HG03565 (cell line): Measurements from ENCODE around the gene CCL1.

Source experiments
- ATAC-seq: cut with Tn5 transposase; IDR thresholded peaks from one replicate; pipeline ENCODE4 v1.9.1; 2021; ENCODE audit warnings: mild to moderate bottlenecking, moderate library complexity; ENCODE audit not compliant: unreplicated experiment

CCL1 gene

DNA sequence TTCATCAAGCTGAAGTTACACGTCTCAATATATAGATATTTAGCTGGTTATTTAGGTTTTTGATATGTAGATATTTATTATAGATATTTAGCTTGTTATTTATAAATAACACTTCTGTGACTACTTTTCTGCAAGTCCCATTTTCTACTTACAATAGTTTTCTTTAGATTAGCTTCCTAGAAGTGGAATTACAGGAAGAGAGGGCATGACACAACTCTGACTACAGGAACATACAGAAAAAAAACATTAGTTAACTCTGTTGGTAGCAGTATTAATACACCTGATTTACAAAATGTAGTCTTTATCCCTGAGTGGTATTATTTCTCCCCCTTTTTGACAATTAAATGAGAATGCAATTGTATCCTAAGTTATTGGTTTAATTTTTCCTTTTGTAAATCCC, 21.2 kb upstream of the CCL1 start:
- no peak for ATAC-seq

DNA sequence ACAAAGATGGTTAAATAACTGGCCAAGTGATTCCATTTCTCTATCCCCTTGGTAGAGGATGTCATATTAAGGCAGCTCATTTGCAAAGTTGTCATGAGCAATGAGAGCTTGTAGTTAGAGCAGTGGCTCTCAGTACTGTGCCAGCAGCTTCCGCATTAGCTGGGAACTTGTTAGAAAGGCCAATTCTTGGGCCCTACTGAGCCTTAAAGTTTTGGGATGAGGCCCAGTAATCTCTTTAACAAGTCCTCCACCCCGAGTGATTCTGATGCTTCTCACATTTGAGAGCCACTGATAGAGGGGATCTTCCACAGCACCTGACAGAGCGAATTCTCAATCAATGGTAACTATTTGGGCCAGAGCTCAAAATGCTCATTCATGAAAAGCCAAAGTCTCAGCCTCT, 20.2 kb upstream of the CCL1 start:
- no peak for ATAC-seq

DNA sequence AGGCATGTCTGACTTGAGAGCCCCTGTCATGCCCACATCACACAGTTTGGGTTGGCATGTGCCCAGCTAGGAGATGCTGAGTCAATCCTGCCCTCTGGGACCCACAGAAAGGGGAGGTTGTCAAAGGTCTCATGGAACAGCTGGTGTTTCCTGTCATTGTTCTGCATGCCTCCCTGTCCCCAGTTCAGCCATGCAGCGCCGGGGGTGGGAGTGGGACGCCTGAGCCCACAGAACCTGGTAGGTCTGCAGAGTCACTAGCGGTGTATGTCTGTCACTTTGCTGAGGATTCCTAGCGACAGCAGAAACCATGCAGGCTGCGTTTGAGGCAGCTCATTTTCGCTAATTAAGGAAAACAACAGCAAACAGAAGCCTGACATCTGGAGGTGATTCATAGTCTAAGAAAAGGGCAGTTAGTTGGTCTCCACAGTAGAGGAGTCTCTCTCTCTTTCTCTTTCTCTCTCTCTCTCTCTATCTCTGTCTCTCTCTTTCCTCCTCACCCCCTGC, 19.6 kb upstream of the CCL1 start:
- ATAC-seq: no peak

DNA sequence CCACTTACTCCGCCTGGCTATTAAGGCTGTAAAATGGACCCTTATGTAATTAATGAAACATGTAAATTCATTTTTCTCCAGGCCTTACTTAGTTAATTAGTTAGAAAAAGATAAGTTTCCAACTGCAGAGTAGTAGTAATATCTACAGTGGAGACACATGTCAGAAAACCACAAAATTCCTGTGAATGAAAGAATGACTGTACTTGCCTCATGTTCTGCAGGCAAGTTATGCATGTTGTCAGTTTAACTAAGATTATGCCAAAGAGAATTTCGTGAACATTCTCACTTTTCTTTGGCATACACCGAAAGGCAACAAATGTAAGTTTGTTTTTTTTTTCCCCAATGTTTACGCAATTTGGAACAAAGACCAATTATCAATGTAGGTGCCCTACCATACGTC, 16.8 kb upstream of the CCL1 start:
- no peak for ATAC-seq

DNA sequence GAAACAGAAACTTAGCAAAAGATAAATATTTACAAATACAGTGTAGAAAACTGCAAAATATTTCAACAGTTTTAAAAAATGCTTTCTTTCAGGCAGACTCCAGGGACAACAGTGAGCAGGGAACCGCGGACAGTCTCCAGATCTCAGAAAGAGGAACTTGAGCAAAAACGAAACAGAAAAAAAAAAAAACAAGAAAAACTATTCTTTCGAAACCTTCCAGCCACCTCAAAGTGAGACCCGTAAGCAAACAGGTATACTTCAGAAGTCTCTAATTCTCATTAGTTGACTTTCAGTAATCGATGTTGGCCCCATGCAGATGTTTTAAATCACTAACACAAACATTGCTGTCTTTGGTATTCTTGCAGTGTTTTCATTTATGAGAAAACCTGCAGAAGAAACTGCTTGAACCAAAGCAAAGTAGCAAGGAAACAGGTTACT, 15.7 kb upstream of the CCL1 start:
- ATAC-seq: peak; percentile 88

DNA sequence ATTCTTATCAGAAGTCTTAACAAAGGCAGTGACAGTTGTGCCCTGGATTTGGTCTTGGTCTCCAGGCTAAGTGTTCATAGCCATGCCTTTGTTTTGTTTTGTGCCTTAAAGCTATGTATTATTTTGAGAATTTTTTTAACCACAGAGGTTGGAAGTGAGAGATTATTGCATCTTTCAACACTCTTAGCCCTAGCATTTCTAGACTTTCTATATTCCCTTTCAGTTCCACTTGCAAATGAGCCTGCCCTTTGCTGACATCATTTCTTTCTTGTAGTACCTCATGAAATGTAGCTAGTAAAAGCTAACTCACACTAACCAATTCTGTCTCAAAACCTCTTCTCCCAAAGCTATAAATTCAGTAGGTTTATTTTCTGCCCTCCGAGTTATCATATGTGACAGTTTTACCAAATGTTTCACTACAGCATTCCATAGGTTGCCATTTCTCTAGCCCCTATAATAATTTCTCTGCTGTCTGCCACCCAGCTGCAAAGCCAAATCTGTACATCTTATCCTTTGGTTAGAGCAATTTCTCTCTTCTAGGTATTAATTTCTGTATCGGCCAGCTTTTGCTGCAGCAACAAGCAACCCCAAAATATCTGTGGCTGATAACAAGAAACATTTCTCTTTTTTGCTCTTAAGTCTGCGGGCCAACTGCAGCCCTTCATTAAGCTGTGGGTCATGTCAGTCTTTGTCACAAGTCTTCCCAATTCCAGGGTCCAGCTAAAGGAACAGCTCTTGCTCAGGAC, 14.2 kb upstream of the CCL1 start:
- no peak for ATAC-seq

DNA sequence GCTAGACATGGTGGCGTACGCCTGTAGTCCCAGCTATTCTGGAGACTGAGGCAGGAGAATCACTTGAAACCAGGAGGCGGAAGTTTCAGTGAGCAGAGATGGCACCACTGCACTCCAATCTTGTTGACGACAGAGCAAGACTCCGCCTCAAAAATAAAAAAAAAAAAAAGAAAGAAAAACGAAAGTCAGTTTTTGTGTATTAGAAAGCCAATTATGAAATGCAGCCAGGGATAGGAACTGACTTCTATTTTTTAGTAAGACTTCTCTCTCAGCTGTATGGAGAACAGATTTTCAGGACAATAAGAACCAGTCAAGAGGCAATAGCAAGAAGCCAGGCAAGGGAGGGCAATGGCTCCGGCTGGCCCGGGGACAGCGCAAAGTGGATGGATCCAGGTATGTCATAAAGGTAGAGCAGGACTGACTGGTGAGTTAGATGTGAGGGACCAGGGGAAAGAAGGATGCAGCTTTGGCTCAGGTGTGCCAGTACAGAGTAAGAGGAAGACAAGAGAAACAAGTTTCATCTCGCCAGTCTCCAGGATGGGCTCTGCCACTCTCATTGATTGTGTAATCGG, 12.5 kb upstream of the CCL1 start:
- no peak for ATAC-seq

DNA sequence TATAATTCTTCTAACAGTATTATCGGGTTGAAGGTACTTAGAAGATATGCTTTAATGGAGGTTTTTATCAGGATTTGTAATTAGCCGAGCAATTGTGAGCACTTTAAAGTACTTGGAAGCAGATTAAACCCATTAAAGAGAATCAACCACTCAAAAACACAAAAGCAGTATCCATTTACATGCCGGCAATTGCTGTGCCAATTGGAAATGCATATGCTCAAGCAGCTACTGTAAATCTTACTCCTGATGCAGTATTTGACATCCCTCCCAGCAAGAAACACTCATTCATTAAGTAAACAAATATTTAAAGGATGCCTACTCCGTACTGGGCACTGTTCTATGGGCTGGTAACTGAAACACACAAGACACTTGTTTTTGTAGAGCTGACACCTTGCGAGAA, 11.4 kb upstream of the CCL1 start:
- ATAC-seq: no peak

DNA sequence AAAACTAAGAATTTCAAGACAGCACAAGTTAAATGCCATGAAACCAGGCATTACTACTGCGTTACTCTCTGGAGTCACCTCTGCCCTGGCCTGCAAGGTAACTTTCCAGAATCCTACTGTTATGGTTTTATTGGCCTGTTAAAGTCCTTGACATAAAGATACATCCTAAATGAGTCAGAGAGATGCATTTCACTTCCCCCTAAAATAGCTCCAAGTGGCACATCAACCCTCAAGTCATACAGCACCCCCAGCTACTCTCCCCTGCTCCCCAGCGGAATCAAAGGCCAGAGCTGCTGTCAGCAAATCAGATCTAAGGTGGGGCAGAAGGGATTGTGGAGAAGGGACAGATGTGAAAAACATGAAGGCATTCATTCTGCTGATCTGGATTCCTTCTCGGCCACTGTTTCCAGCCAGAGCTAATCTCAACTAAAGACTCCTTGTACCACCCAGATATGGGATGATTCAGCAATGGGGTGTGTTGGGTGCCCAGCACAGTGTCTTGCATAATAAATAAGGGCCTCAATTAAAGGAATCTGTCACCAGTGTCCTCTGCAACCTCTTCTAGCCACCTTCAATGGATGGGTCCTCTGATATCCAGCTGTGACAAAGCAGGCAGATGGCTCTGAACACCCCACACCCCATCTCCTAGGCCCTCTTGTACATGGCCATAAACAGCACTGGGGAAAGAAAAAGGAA, 8.5 kb upstream of the CCL1 start:
- ATAC-seq: no peak

DNA sequence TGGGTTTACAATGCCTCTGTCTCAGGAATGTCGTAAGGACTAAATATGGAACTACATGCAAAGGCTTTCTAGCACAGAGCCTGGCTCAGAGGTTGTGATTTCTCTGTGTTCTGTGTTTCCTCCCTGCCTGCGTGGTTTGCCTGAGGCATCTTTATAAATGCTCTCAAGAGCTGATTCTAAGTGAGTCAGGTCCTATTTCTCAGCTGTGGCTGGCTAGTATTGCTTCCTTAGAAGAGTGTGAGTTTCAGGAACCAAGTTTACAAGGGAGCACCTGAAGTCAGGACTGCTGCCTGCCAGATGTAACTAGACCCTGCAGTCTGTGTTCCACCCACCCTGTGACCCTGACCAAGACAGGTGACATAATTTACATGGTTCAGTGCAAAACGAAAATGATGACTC, 8.0 kb upstream of the CCL1 start:
- ATAC-seq: no peak

DNA sequence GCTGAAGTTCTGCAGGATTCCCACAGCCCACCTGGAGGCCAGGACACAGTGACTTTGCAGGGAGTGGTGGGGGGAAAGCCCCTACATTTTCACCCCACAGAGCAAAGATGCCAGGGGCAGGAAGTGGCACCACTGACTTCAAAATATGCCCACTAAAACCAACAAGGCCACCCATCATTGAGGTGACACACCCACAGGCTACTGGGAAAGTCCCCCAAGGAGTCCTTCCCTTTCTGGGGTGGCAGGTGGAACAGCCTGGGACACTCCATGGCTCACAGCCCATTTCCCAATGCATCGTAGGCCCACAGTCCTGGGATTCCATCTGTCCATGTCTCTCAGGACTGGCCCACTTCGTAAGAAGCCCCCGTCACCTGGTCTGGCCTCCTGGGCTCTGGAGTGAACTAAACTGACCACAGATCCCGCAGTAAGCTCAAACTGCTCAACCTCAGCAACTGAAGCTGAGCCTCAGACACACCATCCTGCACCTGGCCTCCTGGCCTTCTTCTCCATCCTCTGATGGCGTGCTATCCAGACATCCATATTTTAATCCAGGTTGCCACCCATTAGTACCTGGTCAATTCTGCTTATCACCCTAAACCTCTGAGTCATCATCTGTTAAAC, 7.5 kb upstream of the CCL1 start:
- no peak for ATAC-seq

DNA sequence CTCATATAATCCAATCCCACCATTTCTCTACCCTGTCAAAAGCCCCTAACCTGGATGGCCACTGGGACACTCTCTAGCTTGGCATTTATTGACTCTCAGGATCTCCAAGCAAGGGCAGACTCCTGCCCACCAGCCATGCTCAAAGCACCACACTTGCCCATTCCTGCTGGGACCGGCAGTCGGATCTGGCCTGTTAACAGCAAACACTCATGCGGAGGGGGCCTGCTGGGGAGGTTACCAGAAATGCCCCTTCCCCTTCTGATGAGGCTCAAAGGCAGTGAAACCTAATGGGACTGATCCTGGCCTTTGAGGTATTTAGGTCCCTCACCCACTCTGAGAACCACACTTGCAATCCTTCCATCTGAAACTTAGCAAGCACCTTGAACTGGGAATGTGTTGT, 6.5 kb upstream of the CCL1 start:
- no peak for ATAC-seq

DNA sequence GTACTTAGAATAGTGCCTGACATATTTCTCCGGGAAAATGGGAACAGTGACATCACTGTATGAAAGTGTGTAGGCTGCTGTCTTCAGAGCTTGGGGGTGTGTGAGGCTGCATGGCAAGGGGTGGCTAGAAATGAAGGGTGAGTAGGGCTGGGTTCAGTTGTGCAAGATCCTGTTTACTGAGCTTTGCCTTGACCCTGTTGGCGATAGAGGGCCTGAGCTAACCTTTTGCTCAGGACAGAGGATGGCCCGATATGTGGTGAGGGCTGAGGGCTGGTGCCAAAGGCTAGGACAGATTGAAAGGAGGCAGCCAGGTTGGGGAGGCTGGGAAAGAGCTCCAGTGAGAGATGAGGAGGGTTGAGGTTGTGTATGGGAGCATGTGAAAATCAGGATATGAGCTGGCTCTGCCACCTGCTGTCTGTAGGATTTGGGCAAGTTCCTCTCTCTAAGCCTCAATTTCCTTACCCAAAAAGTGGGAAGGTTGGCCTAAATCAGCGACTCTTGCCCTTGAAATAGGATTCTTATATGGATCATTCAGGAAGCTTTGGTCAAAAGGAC, 6.0 kb upstream of the CCL1 start:
- ATAC-seq: no peak

DNA sequence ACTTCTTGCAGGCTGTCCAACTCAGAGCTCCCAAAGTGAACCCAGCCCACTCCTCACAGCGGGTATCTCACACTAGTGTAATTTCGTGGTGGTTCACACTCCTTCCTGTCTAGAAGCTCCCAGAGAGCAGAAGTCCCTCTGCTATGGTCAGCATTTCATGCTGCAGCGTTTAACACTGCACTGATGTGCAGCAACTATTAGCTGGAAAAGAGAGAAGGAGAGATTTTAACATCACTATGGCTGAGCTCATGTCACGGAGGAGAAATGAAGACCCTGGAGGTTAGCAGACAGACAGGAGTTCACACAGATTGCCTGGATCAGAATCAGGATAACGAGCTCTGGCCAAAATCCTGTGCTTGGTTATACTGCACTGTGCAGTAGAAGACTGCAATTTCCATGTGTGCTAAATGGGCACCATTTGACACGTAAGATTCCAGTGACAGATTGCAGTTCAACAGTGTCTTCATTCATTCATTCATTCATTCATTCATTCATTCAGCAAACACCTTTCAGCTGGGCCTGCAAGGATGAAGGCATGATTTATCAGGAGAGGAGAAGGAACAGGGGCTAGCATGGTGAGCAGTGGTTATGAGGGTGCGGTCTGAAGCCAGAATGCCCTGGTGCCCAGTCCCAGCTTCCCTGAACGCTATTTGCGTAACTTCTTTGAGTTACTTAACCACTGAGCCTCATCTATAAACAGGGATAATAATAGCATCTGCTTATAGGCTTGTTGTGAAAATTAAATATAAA, 5.3 kb upstream of the CCL1 start:
- no peak for ATAC-seq

DNA sequence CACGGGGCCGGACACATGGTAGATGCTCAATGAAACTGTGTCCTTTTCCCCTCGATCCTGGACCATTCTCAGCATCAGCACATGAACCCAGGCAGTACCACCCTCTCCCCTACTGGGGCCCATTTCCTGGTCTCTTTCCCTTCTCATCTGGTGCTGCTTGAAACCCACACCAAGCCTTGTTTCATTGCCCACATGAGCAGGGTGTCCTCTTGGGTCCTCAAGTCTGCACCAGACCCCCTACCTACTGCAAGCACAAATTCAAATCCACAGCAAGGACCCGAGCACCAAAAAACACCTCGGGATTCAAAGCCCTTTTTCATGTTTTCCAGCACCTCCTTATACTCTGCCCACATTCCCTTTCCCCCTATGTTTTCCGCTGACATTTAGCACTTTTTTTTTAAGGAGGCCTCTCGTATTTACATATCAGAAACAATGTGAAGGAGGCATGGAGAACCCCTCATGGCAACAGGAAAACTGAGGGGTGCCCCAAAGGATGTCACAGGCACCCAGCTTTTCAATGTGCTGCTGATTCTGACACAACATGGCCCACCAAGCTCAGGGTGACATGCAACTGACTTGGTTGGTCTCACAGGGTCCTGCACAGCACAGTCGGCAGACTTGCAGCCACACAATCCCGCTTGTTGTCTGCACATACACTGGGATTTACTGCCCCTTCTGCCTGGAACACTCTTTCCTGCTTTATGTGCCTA, 4.6 kb upstream of the CCL1 start:
- no peak for ATAC-seq

DNA sequence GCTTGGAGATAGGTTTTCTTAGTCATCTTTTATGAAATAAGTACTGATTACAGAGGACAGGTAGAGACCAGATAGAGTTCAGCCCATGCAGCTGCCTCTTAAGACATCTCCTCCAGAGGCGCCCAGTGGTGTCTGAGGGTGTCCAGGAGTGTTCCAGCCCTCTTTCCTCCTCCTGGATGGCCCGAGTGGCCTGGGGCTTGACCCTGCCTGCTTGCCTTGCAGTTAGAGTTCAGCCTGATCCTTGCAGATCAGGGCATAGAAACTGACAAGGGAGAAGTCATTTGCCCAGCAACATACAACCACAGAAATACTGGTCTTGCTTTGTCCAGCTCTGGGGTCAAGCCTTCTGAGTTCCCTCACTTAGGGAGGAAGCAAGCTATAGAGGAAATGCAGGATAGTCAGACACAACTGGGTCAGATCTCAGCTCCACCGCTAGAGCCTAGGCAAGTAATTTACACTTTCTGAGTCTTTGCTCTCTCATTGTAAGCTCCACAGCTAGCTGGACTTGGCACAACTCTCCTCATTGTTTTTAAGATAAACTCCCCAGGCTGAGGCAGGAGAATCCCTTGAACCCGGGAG, 3.6 kb upstream of the CCL1 start:
- ATAC-seq: no peak

DNA sequence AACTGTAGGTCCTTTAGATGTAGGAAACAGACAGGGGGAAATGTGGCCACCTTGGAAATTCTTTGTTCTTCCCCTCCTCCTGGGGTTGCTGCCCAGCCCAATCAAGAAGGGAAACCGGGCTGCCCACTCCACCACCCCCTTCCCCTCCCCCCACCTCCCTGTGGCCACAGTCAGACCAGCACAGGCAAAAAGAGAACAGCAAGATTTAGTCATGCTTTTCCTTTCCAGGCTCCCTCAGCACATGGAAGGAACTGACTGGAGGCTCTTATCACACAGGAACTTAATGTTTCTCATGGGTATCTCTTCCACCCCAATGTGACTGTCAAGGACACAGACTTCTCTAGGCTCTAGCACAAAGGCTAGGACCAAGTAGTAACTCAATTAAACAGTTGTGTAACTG, 3.0 kb upstream of the CCL1 start:
- ATAC-seq: no peak

DNA sequence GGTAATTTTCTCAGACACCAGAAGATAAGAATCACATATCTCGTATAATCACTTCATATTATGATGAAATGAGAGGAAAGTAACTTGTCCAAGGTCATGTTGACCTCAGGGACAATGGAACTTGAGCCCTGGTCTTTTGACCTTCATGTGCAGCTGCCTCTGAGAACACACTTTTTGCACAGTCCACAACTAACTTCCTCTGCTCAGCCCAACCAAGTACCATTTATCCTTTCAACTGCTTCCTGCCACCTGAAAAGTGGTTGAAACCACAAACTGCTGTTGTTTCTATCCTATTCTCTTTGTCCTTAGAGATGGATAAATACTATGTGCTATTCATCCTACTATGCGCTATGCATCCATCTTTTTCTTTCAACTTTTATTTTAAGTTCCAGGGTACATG, 2.3 kb upstream of the CCL1 start:
- no peak for ATAC-seq

DNA sequence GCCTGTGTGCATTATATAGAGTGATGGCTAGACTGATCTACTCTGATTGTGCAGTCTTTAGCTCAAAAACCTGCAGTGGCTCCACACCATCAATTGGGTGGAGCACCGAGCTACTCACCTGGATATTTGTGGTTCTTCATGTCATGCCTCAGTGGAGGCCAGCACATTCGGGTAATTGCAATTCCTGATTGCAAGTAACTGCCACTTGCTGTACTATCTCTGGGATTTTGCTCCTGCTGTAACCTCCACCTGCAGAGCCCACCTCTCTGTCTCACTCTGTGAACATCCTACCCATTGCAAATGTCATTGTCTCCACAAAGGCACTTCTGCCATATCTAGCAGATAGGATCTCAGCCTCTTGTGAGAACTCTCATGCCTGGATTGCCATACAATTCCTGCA, 1.7 kb upstream of the CCL1 start:
- ATAC-seq: no peak
